C4-2B (cell line): ENCODE results near the gene CLDN11.

Experiments
- H3K27ac ChIP-seq: fragments of 450-650 bp; 2 replicates; pipeline ENCODE4 v1.5.1; 2017
- ZFX ChIP-seq: fragments of 450-650 bp; IDR thresholded peaks from 2 replicates; pipeline ENCODE4 v1.6.1; 2017
- TF ChIP-seq, protein P1 (sequence below): fragments of 450-650 bp; conservative IDR thresholded peaks from 2 replicates; pipeline ENCODE4 v1.5.1; 2017; ENCODE audit warnings: mild to moderate bottlenecking

The CLDN11 gene

DNA sequence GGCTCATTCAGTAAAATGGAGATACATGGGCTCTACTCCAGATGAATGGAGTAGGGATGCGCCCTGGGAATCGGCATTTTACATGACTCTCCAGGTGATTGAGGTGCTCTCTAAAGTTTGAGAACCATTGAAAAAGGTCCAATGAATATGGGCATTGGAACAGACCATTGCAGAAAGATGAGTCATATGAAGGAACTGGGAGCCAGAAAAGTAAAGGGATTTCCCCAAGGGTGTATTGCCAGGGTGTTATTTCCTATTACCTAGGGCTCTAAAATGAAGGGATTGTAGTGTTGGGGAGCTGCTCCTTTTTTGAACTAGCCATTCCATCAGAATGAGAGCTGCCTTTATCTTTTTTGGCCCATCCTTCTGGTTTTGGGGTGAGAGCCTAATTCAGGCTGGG is 21.7 kb downstream of the CLDN11 start:
- TF ChIP-seq, protein P1, sequence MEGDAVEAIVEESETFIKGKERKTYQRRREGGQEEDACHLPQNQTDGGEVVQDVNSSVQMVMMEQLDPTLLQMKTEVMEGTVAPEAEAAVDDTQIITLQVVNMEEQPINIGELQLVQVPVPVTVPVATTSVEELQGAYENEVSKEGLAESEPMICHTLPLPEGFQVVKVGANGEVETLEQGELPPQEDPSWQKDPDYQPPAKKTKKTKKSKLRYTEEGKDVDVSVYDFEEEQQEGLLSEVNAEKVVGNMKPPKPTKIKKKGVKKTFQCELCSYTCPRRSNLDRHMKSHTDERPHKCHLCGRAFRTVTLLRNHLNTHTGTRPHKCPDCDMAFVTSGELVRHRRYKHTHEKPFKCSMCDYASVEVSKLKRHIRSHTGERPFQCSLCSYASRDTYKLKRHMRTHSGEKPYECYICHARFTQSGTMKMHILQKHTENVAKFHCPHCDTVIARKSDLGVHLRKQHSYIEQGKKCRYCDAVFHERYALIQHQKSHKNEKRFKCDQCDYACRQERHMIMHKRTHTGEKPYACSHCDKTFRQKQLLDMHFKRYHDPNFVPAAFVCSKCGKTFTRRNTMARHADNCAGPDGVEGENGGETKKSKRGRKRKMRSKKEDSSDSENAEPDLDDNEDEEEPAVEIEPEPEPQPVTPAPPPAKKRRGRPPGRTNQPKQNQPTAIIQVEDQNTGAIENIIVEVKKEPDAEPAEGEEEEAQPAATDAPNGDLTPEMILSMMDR = no peak
- TF ChIP-seq ZFX = no peak
- H3K27ac ChIP-seq = no peak overlapping the region

DNA sequence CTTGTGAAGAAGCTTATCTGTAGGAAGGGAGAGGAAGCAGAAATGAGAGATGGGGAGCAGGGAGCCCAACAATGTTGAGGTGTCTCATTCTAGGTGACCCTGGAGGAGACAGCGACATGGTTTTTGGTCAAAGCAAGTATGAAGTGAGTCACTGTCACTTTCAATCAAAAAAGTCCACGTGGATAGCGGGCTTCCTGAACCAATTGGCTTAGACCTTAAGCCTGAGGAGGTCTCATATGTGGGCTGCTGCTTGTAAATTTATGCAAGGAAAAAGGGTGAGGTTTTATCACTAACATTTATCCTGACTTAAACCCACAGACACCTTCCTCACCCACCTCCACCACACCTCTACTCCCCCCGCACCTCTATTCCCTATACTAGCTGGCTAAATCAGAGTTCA is 22.7 kb downstream of the CLDN11 start:
- TF ChIP-seq ZFX = no peak
- TF ChIP-seq, protein P1 = no peak
- H3K27ac ChIP-seq = no peak overlapping the region

DNA sequence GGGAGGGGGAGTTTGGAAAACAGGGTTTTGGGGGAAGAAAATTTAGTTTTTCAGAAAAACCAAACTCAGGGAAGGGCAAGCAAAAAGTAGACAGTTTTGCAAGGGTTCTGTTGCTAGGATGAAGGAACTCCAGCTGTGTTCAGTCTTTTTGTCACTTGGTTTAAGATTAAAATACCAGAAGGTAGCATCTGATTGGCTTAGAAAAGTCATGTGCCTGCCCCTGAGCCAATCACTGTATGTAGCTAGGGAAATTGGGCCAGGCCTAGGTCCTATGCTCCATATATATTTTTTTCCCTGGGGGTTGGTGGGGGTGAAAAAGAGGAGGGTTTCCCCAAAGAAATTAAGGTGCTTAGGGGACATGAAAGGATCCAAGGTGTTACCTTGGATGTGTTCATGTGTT is 24.3 kb downstream of the CLDN11 start:
- no peak for TF ChIP-seq ZFX
- TF ChIP-seq, protein P1 = no peak
- no peak overlapping the region for H3K27ac ChIP-seq

DNA sequence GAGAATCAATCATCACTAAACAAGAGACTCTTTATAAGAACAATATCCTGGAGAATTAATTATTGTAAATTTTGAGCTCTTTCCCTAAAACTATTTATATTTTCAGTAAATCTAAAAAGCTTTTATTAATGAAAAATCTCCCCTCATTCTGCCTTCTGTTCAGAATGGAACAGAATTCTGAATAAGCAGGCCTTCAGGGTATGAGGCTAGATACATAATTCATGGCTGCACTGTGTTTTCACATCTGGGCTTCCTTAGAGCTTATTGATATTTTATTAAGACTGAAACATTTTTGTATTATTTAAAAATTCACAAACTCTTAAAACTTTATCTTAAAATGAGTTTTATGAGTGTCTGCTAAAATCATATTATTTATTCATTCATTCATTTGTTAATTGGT is 24.8 kb downstream of the CLDN11 start:
- no peak overlapping the region for H3K27ac ChIP-seq
- TF ChIP-seq, protein P1 = no peak
- TF ChIP-seq ZFX = no peak

DNA sequence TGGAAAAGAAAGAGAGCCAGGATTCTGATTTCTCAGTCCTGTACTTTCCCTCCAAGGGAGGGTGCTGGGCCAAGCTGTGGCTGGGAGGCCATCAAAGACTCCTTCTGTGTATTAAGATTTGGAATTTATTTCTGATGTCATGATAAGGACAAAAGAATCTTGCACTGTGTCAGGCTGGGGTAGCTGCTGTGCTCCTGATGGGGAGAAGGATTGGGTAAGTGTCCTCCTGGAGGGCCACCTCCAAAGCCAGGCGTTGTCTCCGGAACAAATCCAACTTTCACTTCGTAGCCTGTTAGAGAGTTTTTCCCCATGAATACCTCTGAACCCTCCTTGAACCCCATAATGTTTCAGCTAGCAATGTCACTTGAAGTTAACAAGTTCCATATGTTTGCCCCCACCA is 29.9 kb downstream of the CLDN11 start:
- H3K27ac ChIP-seq = no peak overlapping the region
- TF ChIP-seq ZFX = no peak
- TF ChIP-seq, protein P1 = no peak

DNA sequence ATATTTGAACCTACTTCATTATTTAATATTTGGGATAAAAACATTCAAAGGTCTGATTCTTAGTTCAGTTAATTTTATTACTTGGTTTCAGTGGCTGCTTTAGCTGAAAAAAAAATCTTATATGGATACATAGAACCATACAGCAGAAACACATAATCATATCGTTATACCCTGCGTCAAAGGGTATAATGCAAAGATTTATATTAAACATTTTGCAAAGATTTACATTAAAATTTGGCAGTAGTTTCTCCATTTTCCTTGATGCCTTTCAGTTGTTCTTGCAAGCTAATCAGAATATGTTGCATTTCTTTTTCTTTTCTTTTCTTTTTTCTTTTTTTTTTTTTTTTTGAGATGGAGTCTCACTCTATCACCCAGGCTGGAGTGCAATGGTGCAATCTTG is 31.4 kb downstream of the CLDN11 start:
- no peak overlapping the region for H3K27ac ChIP-seq
- TF ChIP-seq, protein P1 = no peak
- TF ChIP-seq ZFX = no peak

DNA sequence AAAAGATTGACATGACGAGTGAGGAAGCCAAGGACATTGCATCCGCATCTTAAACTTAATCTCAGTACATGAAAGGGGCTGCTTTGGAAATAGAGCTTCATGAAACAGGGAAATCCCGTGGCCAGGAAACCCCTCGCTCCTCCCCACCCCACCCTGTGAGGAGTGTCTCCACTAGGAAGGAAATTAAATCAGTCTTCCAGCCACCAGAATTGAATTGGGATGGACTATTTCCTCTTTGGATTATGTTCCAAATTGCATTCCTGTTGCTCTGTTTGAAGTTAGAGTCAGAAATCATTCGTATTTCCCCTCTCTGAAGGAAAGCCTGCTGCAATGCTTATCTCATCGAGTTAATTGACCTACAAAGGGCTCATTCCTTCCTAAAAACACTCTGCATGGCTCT is 35.8 kb downstream of the CLDN11 start:
- TF ChIP-seq, protein P1 = no peak
- TF ChIP-seq ZFX = no peak
- H3K27ac ChIP-seq = no peak overlapping the region
